K562 (cell line): Measurements from ENCODE around the gene FAM83E. TPM values are rescaled to one million over a fixed set of nuclear protein-coding genes. Genes with fewer than 3 reads are reported as not detected.

ENCODE experiments used
- ARID2 ChIP-seq: fragments of 450-650 bp; IDR thresholded peaks from 2 replicates; pipeline ENCODE4 v1.6.1; 2017; ENCODE audit warnings: antibody characterized with exemption, mild to moderate bottlenecking
- BRD4 ChIP-seq: fragments of 200-600 bp; sonication (generic); IDR thresholded peaks from 2 replicates; pipeline ENCODE4 v1.6.1; 2017; ENCODE audit warnings: inconsistent platforms
- BRD9 ChIP-seq: fragments of 450-650 bp; IDR thresholded peaks from 2 replicates; pipeline ENCODE4 v1.6.1; 2018; ENCODE audit warnings: low read depth; ENCODE audit not compliant: partially characterized antibody
- CHCHD3 ChIP-seq: fragments of 250-450 bp; sonication (Bioruptor Pico); IDR thresholded peaks from 2 replicates; pipeline ENCODE4 v2.1.2; 2022; ENCODE audit warnings: mild to moderate bottlenecking
- ELF1 ChIP-seq: fragments of 200-800 bp; sonication (Bioruptor generic); IDR thresholded peaks from 2 replicates; pipeline ENCODE4 v1.6.1; 2016; ENCODE audit warnings: missing genetic modification characterization, missing compliant biosample characterization
- FOXP4 ChIP-seq: sonication (generic); formaldehyde crosslinking; IDR thresholded peaks from 2 replicates; pipeline ENCODE4 v1.8.0; 2022; ENCODE audit warnings: mild to moderate bottlenecking, missing genetic modification reagents, borderline replicate concordance
- ILF3 ChIP-seq: fragments of 450-650 bp; IDR thresholded peaks from 2 replicates; pipeline ENCODE4 v1.6.1; 2018; ENCODE audit warnings: antibody characterized with exemption, mild to moderate bottlenecking, moderate library complexity, borderline replicate concordance
- IRF9 ChIP-seq: fragments of 450-650 bp; IDR thresholded peaks from 2 replicates; pipeline ENCODE4 v1.6.1; 2016; ENCODE audit warnings: missing biosample characterization, missing genetic modification characterization
- MAFG ChIP-seq: fragments of 450-650 bp; conservative IDR thresholded peaks from 2 replicates; pipeline ENCODE4 v1.6.1; 2016; ENCODE audit warnings: missing genetic modification characterization, missing compliant biosample characterization
- MAFK ChIP-seq: IDR thresholded peaks from 2 replicates; pipeline ENCODE4 v1.6.1; 2011; ENCODE audit warnings: low read length, improper control_type of control experiment
- MECOM ChIP-seq: fragments of 250-450 bp; sonication (Bioruptor Pico); IDR thresholded peaks from 2 replicates; pipeline ENCODE4 v1.8.0; 2022; ENCODE audit warnings: inconsistent platforms
- MTA1 ChIP-seq: fragments of 450-650 bp; IDR thresholded peaks from 2 replicates; pipeline ENCODE4 v1.6.1; 2017; ENCODE audit warnings: borderline replicate concordance
- NR2F6 ChIP-seq: fragments of 450-650 bp; formaldehyde crosslinking; IDR thresholded peaks from 2 replicates; pipeline ENCODE4 v1.4.0; 2020; ENCODE audit warnings: mild to moderate bottlenecking
- SAP30 ChIP-seq: fragments of 200-600 bp; sonication (generic); IDR thresholded peaks from 2 replicates; pipeline ENCODE4 v1.6.1; 2012; ENCODE audit warnings: borderline replicate concordance, low read depth, mild to moderate bottlenecking, moderate library complexity, low read length, control low read depth, inconsistent platforms; ENCODE audit not compliant: insufficient read depth, poor library complexity, severe bottlenecking
- SMARCB1 ChIP-seq: IDR thresholded peaks from 2 replicates; pipeline ENCODE4 v1.6.1; 2011; ENCODE audit warnings: improper control_type of control experiment, low read depth; ENCODE audit not compliant: insufficient read length
- USF1 ChIP-seq: sonication (generic); formaldehyde crosslinking; IDR thresholded peaks from 2 replicates; pipeline ENCODE4 v1.9.0; 2022; ENCODE audit warnings: mild to moderate bottlenecking, missing genetic modification reagents
- ZBTB12 ChIP-seq: fragments of 250-450 bp; sonication (Bioruptor Pico); IDR thresholded peaks from 2 replicates; pipeline ENCODE4 v1.4.0; 2020
- ZNF263 ChIP-seq: sonication (generic); formaldehyde crosslinking; IDR thresholded peaks from 2 replicates; pipeline ENCODE4 v1.8.0; 2022; ENCODE audit warnings: mild to moderate bottlenecking, missing genetic modification reagents, borderline replicate concordance
- ZNF592 ChIP-seq: fragments of 450-650 bp; IDR thresholded peaks from 2 replicates; pipeline ENCODE4 v1.6.1; 2017; ENCODE audit warnings: antibody characterized with exemption, mild to moderate bottlenecking
- polyA plus RNA-seq, 8 experiments: library from polyadenylated mRNA; depleted of rRNA in 4 of 8; stranded (reverse) in 5 of 8; unstranded in 3 of 8; fragments of >200 nt; fragmentation: Nextera tagmentation in 2 of 8; fragmentation: Illumina TruSeq in 1 of 8; extraction: Ambion mirVana in 2 of 8; extraction: Trizol in 1 of 8; gene quantifications; 2 replicates each; pipeline versions ENCODE4 v1.2.1 to v1.2.3, GENCODE V29; 2011 to 2014; ENCODE audit warnings: inconsistent platforms in 1 of 8, missing spikeins in 1 of 8
- total RNA-seq, 7 experiments: library from RNA; depleted of rRNA in 6 of 7; stranded (reverse); fragments of >200 nt in 6 of 7; fragmentation: Illumina TruSeq in 2 of 7; extraction: Trizol in 2 of 7; gene quantifications; 2 replicates each; pipeline versions ENCODE4 v1.2.1 to v1.2.3, GENCODE V29; 2011 to 2021; ENCODE audit warnings: low replicate concordance in 1 of 7

The FAM83E gene
- total and polyA plus RNA-seq, 9 of the 15 experiments (the other 6 are each of a cell fraction or from before 2014, with no cell fraction given): 0.15 to 0.87 (median 0.29) TPM; not detected in 4

GRCh38 chr19:48634424-48635262 is 19.8 kb upstream of the FAM83E start (continued):
- TF ChIP-seq ZBTB12 (no peak), ELF1 (tag) (no peak), ZNF592 (peak; percentile 83), ARID2 (no peak), ZNF263 (CRISPR knock-in tag) (peak; percentile 100), ILF3 (no peak), FOXP4 (CRISPR knock-in tag) (no peak), BRD4 (no peak), SAP30 (no peak), NR2F6 (CRISPR knock-in tag) (0 out of 2 replicates have a peak, but pooled peaks have one; percentile 26), BRD9 (no peak), SMARCB1 (no peak), MECOM (no peak), USF1 (CRISPR knock-in tag) (peak; percentile 96), MAFK (no peak), MTA1 (no peak), IRF9 (tag) (no peak), MAFG (tag) (no peak), CHCHD3 (no peak)
